ENCODE results near the gene ACTG1. TPM values are rescaled to one million over a fixed set of nuclear protein-coding genes. Genes with fewer than 3 reads are reported as not detected.

Gene ACTG1
- total and polyA plus RNA-seq, 2 of the 4 experiments (the other 2 are of a cell fraction), result 10,907 to 15,732 TPM

GRCh38 chr17:81471818-81472456 lies 40.7 kb downstream of the ACTG1 start:
- no peak overlapping the region for H3K27ac ChIP-seq (ENCODE audit: insufficient read depth, low read length)
- peaks cover 2% of the 10 kb centered on the region; the same call in 1 of the 2 replicates for H3K36me3 ChIP-seq (ENCODE audit: control insufficient read depth, insufficient read depth, low read length)
- H4K91ac ChIP-seq (ENCODE audit: insufficient read depth, low read depth, low read length), result no peak overlapping the region
- no peak overlapping the region for H2AK5ac ChIP-seq (ENCODE audit: low read depth, low read length)
- H3K4me3 ChIP-seq (ENCODE audit: insufficient read depth, low read depth, low read length), result no peak overlapping the region
- H3K14ac ChIP-seq (replicated peaks; ENCODE audit: low read depth, low read length), result no peak overlapping the region
- H2AFZ ChIP-seq (replicated peaks; ENCODE audit: low read length, poor library complexity), result peak overlapping the region; percentile 26
- ChIA-PET POLR2A (ENCODE audit: unreplicated experiment) (no interaction called here), CTCF (no interaction called here)
- H3K56ac ChIP-seq (ENCODE audit: extremely low read depth, insufficient read depth, low read length), result no peak overlapping the region
- H2BK5ac ChIP-seq (ENCODE audit: low read depth, low read length, poor library complexity, severe bottlenecking), result no peak overlapping the region
- no peak overlapping the region for H4K5ac ChIP-seq (ENCODE audit: low read depth, low read length)
- peaks cover 3% of the 10 kb centered on the region for H3K9me3 ChIP-seq (ENCODE audit: control insufficient read depth, insufficient read depth, low read length)
- no peaks in the 10 kb centered on the region; the same call in 1 of the 2 replicates for H4K20me1 ChIP-seq (ENCODE audit: insufficient read depth, low read length)
- in situ Hi-C loops (cut with MboI; ENCODE audit: low sequenced_read_pairs), result no loop called here
- ATAC-seq (ENCODE audit: low read depth), result no peak
- peak overlapping the region; percentile 26 for H2AK9ac ChIP-seq (replicated peaks; ENCODE audit: low read depth, low read length, poor library complexity)
- H3K9ac ChIP-seq (ENCODE audit: low read depth, low read length), result no peak overlapping the region
- dilution Hi-C loops (cut with HindIII; ENCODE audit: low sequenced_read_pairs, unreplicated experiment), result no loop called here
- H3K23ac ChIP-seq (ENCODE audit: low read depth, low read length), result no peak overlapping the region
- no peak overlapping the region for H2BK120ac ChIP-seq (ENCODE audit: low read depth, low read length)
- DNase-seq, result no peak
- H3K4me2 ChIP-seq (ENCODE audit: low read depth, low read length), result no peak overlapping the region
- H3K9me1 ChIP-seq (ENCODE audit: insufficient read depth, low read length), result peaks cover 3% of the 10 kb centered on the region; the same call in 1 of the 2 replicates
- no TSS peak for BruUV-seq (replicated peaks)
- H3K4me1 ChIP-seq (ENCODE audit: control insufficient read depth, insufficient read depth, low read length), result no peaks in the 10 kb centered on the region
- no peaks in the 10 kb centered on the region; the same call in 1 of the 2 replicates for H3K27me3 ChIP-seq (ENCODE audit: control insufficient read depth, insufficient read depth, low read length)
- TF ChIP-seq MAZ (IDR thresholded peaks at IDR 0.05; ENCODE audit: borderline replicate concordance, low read depth, low read length), result no peak
- no peak for TF ChIP-seq MAFK (IDR thresholded peaks at IDR 0.05; ENCODE audit: low read depth, low read length)
- TF ChIP-seq USF2 (IDR thresholded peaks at IDR 0.05; ENCODE audit: low read depth, low read length), result peak; percentile 92
- TF ChIP-seq ELK1 (IDR thresholded peaks at IDR 0.05; ENCODE audit: borderline replicate concordance, low read depth, low read length), result no peak
- no peak for TF ChIP-seq RAD21 (IDR thresholded peaks at IDR 0.05; ENCODE audit: low read length)
- TF ChIP-seq RFX5 (IDR thresholded peaks at IDR 0.05; ENCODE audit: low read depth, low read length), result no peak
- no peak for TF ChIP-seq RCOR1 (IDR thresholded peaks at IDR 0.05; ENCODE audit: insufficient replicate concordance, low read length)
- H3K4ac ChIP-seq (ENCODE audit: low read depth, low read length), result no peak overlapping the region
- no peak overlapping the region for H3K18ac ChIP-seq (ENCODE audit: low read depth, low read length)
- intact Hi-C loops (cut with micrococcal nuclease), result no loop called here
- WGBS, 2 experiments (ENCODE audit: extremely low coverage in 2 of 2, insufficient read length in 1 of 2), result 88% methylated on average over 17 of the region's 28 CpGs; no CpG with 5 or more reads in 1 of the 2 experiments
- H4K8ac ChIP-seq (ENCODE audit: low read depth in 2 of 2, low read length in 2 of 2), result no peak overlapping the region
- no peak overlapping the region for H2BK15ac ChIP-seq (ENCODE audit: low read depth, low read length)
- no peaks in the 10 kb centered on the region for H3K79me1 ChIP-seq (ENCODE audit: low read depth in 1 of 2, low read length in 2 of 2)
- no peak overlapping the region for H2BK20ac ChIP-seq (ENCODE audit: low read depth, low read length)
